ENCODE results near the gene GMPR. TPM values are rescaled to one million over a fixed set of nuclear protein-coding genes. Genes with fewer than 3 reads are reported as not detected.

GMPR gene
- total RNA-seq, 2 experiments from 2014 or later: 0.63 to 0.95 TPM

DNA sequence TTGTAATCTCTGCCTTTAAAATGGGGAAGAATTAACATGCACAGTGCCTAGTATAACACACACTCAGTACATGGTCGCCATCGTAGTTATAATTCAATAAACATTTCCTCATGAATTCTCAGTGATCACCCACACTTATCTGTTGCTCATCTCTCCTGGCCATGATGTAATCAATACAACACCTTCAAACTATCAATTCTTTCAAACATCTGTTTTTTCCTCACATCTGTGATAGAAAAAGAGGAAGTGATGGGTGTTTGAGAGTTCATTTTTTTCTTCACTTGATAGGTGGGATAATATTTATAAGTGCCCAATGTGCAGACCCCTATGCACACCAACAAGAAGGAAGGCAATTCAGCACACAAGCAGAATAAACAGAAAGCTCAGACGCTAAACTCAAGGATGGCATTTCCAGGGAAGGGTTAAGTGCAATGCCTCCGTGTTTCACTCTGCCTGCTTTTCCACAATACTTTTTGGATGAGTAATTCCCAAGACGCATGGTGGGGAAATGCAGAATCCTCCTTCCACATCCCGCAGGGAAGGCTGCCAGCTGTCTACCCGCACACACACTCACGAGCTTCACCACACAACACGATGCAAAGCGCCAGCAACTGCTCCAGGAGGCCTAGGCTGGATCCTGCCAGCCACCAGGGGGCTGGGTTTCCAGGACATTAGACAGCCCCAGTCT is 100.3 kb downstream of the GMPR start:
- Mint-ChIP-seq H3K27ac (no peak overlapping the region), H3K36me3 (ENCODE audit: low read depth) (no peaks in the 10 kb centered on the region), H3K4me1 (ENCODE audit: low read depth) (no peaks in the 10 kb centered on the region), H3K4me3 (no peak overlapping the region), H3K9me3 (no peaks in the 10 kb centered on the region), H3K27me3 (no peaks in the 10 kb centered on the region)
- no peaks in the 10 kb centered on the region for H3K9me3 ChIP-seq (ENCODE audit: control insufficient read depth in 1 of 2, insufficient read depth in 1 of 2, low read length in 2 of 2)
- intact Hi-C loops (cut with DNase I, micrococcal nuclease): no loop called here
- H3K27ac ChIP-seq (ENCODE audit: low read depth in 1 of 2, low read length in 2 of 2): no peak overlapping the region
- TF ChIP-seq, protein P1, sequence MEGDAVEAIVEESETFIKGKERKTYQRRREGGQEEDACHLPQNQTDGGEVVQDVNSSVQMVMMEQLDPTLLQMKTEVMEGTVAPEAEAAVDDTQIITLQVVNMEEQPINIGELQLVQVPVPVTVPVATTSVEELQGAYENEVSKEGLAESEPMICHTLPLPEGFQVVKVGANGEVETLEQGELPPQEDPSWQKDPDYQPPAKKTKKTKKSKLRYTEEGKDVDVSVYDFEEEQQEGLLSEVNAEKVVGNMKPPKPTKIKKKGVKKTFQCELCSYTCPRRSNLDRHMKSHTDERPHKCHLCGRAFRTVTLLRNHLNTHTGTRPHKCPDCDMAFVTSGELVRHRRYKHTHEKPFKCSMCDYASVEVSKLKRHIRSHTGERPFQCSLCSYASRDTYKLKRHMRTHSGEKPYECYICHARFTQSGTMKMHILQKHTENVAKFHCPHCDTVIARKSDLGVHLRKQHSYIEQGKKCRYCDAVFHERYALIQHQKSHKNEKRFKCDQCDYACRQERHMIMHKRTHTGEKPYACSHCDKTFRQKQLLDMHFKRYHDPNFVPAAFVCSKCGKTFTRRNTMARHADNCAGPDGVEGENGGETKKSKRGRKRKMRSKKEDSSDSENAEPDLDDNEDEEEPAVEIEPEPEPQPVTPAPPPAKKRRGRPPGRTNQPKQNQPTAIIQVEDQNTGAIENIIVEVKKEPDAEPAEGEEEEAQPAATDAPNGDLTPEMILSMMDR (IDR thresholded peaks at IDR 0.05): no peak
- peak; percentile 24 for ATAC-seq (ENCODE audit: poor library complexity)
- H3K4me3 ChIP-seq (ENCODE audit: low read length): no peak overlapping the region
- DNase-seq: no peak
- H3K36me3 ChIP-seq (ENCODE audit: insufficient read depth, low read length): no peaks in the 10 kb centered on the region
- no peaks in the 10 kb centered on the region for H3K27me3 ChIP-seq (ENCODE audit: control insufficient read depth in 1 of 2, insufficient read depth in 2 of 2, low read length in 2 of 2)
- no peaks in the 10 kb centered on the region for H3K4me1 ChIP-seq (ENCODE audit: insufficient read depth, low read length)
- POLR2A ChIA-PET: interaction anchor here (0.6 kb wide), 1 partner anchor 266 kb away, joined by 4 read pairs; no protein-coding TSS in a partner anchor
- CTCF ChIA-PET: interaction anchor here (0.9 to 1.2 kb wide), 2 partner anchors 172 to 242 kb away, joined by 3 read pairs; no protein-coding TSS in a partner anchor

DNA sequence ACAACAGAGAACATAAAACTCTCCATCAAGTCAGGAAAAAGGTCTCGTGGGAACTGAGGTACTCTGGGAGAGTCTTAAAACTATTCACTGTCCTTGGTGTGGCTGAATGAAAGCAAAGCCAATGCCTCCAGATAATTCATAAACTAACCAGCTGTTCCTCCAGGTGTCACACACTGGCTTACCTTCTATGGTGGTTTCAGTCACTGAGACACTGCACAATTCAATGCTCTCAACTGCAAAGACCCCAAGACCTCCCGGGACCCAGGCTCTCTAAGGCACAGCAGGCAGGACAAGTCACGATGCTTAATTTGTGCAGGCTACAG is 100.8 kb downstream of the GMPR start:
- Mint-ChIP-seq H3K27ac (no peak overlapping the region), H3K27me3 (no peaks in the 10 kb centered on the region), H3K4me3 (no peak overlapping the region), H3K9me3 (no peaks in the 10 kb centered on the region), H3K4me1 (ENCODE audit: low read depth) (no peaks in the 10 kb centered on the region), H3K36me3 (ENCODE audit: low read depth) (no peaks in the 10 kb centered on the region)
- POLR2A ChIA-PET: interaction anchor here (0.6 kb wide), 1 partner anchor 265 kb away, joined by 4 read pairs; no protein-coding TSS in a partner anchor
- Histone ChIP-seq H3K4me1 (ENCODE audit: insufficient read depth, low read length) (no peaks in the 10 kb centered on the region), H3K27ac (ENCODE audit: low read depth in 1 of 2, low read length in 2 of 2) (no peak overlapping the region), H3K4me3 (ENCODE audit: low read length) (no peak overlapping the region), H3K27me3 (ENCODE audit: control insufficient read depth in 1 of 2, insufficient read depth in 2 of 2, low read length in 2 of 2) (no peaks in the 10 kb centered on the region), H3K9me3 (ENCODE audit: control insufficient read depth in 1 of 2, insufficient read depth in 1 of 2, low read length in 2 of 2) (no peaks in the 10 kb centered on the region), H3K36me3 (ENCODE audit: insufficient read depth, low read length) (no peaks in the 10 kb centered on the region)
- ATAC-seq (ENCODE audit: poor library complexity): no peak
- intact Hi-C loops (cut with DNase I, micrococcal nuclease): no loop called here
- no peak for DNase-seq
- CTCF ChIA-PET: interaction anchor here (0.9 to 1.2 kb wide), 2 partner anchors 172 to 241 kb away, joined by 3 read pairs; no protein-coding TSS in a partner anchor
- TF ChIP-seq, protein P1 (IDR thresholded peaks at IDR 0.05): no peak

DNA sequence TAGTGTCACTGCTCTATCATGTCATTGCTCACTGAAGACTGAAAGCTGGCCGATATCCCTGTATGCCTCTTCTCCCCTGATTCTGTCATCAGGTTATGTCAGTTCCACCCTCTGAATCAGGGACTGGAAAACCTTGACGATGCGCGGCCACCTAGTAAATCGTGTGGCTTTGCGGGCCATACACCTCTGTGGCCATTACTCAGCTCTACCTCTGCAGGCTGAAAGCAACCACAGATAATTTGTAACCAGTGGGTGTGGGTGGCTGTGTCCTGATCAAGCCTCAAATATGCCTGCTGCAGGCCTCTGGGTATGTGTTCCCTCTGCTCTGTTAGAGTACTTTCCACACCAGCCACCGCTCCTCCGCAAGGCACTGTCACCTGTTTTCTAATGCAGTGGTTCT is 105.2 kb downstream of the GMPR start:
- Mint-ChIP-seq H3K36me3 (ENCODE audit: low read depth) (no peaks in the 10 kb centered on the region), H3K4me3 (no peak overlapping the region), H3K4me1 (ENCODE audit: low read depth) (no peaks in the 10 kb centered on the region), H3K9me3 (no peaks in the 10 kb centered on the region), H3K27ac (no peak overlapping the region), H3K27me3 (no peaks in the 10 kb centered on the region)
- H3K27me3 ChIP-seq (ENCODE audit: control insufficient read depth in 1 of 2, insufficient read depth in 2 of 2, low read length in 2 of 2): no peaks in the 10 kb centered on the region
- ATAC-seq (ENCODE audit: poor library complexity): no peak
- H3K36me3 ChIP-seq (ENCODE audit: insufficient read depth, low read length): peaks cover 4% of the 10 kb centered on the region
- H3K4me3 ChIP-seq (ENCODE audit: low read length): no peak overlapping the region
- DNase-seq: no peak
- no peaks in the 10 kb centered on the region for H3K9me3 ChIP-seq (ENCODE audit: control insufficient read depth in 1 of 2, insufficient read depth in 1 of 2, low read length in 2 of 2)
- CTCF ChIA-PET: interaction anchor here (2.1 kb wide), 1 partner anchor 12 kb away, joined by 7 read pairs; no protein-coding TSS in a partner anchor
- intact Hi-C loops (cut with DNase I, micrococcal nuclease): no loop called here
- H3K27ac ChIP-seq (ENCODE audit: low read depth in 1 of 2, low read length in 2 of 2): no peak overlapping the region
- POLR2A ChIA-PET: no interaction called here
- TF ChIP-seq, protein P1 (IDR thresholded peaks at IDR 0.05): no peak
- no peaks in the 10 kb centered on the region for H3K4me1 ChIP-seq (ENCODE audit: insufficient read depth, low read length)

All from CD4-positive, alpha-beta T cell (primary cell).